GM18507 (cell line): ENCODE data around the gene TMSB15C.
"Not testable (repeated sequence)": the region's sequence is repeated elsewhere in the genome, so short reads cannot be mapped to it uniquely, and the experiment has no call there.

ENCODE experiments used
- DNase-seq: peaks from one replicate; pipeline ENCODE4 v3.0.0; 2011; ENCODE audit warnings: low read depth; ENCODE audit not compliant: insufficient read length; ENCODE audit errors: extremely low spot score
- FAIRE-seq: peaks from 2 replicates; lab custom pipeline; 2011; peaks lifted over from hg19 to GRCh38; lab: Jason Lieb, UNC

TMSB15C gene

GRCh38 chrX:104075778-104076445, at the start of gene TMSB15C:
Gene TMSB15C (minus strand): TSS chrX:104076236.
- not testable (repeated sequence) for FAIRE-seq, DNase-seq

DNA sequence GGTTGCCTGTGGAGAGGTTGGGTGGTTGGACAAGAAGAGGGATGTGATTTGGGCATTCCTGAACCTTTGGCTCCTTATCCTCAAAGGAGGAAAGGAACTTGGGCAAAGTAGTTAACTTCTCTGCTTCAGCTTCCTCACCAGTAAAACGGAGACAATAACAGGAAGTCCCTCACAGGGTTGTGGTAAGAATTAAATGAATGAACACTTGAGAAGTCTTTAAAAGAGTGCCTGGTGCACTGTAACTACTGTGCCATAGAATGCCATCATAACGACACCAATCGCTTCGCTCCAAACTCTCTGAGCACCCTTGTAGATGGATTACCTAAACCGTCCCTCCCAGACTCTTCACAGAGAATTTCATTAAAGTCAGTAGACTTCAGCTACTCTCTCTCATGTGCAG, 46.8 kb upstream of the TMSB15C start:
- FAIRE-seq (peak; percentile 53), DNase-seq (no peak)

DNA sequence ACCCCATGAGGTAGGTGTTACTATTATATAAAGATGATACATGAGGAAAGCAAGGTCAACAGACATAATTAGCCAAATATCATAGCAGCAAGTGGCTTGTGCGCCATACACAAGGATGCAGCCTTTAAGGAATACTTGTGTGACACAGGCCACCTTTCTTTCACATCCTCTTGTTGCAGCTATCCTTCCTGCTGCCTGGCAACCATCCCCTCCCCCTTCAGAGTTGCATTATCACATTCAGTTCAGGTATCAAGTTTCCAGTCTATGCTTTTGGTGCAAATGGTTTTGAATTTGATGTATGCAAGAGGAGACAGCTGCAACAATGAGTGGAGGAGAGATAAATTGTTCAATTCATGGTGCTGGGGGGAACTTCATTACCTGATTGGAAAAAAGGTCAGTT, 42.7 kb upstream of the TMSB15C start:
- FAIRE-seq (peak; percentile 73), DNase-seq (no peak)

DNA sequence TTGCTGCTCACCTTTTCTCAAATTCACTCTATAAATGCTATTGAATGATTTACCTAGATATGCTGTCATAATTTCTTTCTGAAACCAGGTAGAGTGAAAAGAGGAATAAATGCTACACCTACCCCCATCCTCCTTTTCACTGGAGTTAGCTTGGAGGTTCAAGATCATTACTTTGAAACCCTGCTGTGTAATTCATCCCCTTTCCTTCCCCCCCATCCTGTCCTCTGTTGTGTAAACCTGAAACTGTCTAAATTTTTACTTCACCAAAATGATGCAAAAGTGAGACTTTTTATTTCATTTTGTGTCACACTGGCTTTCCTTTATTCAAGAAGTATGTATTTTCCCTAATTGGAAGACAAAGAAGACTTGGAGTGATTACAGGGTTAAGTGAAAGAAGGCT, 41.7 kb upstream of the TMSB15C start:
- FAIRE-seq (peak; percentile 72), DNase-seq (no peak)

DNA sequence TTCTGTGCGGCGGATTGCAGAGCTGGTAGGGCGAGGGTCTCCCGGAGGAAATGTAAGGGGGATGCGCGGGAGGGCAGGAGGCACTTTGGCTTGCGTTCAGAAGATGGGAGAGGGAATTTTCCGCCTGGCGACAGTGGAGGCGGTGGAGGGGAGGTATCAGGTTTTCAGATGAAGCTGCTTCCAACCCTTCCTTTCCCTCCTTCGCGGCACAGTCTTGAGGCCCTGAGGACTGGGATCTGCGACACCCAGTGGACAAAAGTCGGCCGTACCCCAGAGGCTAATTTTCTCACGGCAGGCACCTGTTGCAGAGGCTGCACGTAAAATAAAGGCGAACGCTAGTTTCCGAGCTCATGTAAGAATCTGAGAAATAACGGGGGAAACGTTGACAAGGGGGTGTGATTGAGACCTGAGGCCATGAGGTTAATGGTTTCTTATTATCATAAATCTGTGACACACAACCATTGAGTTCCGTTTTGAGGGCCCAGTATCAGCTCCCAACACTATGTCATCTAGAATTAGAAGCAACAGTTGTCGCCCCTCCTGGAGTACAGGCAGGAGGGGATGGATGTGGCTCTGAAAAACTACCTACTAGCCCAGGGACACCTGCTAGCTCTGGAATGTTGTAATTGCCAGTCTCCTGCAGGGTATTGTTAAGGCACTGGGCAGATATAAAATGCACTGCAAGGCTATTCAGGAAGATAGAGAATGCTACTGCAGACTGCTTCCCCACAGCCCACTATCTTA, 37.4 kb upstream of the TMSB15C start:
- no peak for DNase-seq

DNA sequence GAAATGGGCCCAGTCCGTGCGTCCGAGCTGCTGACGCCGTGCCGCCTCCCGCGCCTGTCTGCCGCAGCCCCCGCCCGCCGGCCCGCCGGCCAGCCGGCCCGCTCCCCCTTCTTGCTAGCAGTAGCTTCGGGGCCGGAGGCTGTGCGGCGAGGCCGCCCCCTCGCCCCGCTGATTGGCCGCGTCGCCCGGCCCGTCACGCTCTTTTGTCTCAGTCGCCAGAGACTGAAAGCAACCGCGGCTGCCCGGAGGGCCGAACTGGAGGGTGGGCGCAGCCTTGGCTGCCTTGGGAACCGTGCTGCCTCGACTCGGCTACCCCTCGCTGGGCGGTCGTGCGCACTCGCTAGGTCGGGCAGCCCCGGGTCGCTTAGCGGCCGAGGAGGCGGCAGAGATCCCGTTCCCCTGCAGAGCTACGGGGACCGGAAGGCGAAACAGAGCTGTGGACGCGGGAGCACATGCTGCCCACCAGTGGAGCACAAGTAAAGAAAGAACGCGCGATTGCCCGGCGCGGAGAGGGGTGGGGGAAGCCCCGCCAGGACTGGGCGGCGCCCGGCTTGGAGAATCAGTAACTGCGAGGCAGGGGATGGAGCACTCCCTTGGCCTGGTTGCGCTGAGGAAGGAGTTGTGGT, 36.4 kb upstream of the TMSB15C start, which contains the start of gene ZCCHC18:
TSS of gene ZCCHC18 (plus strand) at position 198 of the 626 bp plus-strand sequence. CDS start 1,589 bp downstream, outside the sequence.
- peak; percentile 94 for FAIRE-seq
- peak; percentile 30 for DNase-seq

More for the DNA sequence above, 37.4 kb upstream of the TMSB15C start:
- FAIRE-seq, result peak; percentile 93

DNA sequence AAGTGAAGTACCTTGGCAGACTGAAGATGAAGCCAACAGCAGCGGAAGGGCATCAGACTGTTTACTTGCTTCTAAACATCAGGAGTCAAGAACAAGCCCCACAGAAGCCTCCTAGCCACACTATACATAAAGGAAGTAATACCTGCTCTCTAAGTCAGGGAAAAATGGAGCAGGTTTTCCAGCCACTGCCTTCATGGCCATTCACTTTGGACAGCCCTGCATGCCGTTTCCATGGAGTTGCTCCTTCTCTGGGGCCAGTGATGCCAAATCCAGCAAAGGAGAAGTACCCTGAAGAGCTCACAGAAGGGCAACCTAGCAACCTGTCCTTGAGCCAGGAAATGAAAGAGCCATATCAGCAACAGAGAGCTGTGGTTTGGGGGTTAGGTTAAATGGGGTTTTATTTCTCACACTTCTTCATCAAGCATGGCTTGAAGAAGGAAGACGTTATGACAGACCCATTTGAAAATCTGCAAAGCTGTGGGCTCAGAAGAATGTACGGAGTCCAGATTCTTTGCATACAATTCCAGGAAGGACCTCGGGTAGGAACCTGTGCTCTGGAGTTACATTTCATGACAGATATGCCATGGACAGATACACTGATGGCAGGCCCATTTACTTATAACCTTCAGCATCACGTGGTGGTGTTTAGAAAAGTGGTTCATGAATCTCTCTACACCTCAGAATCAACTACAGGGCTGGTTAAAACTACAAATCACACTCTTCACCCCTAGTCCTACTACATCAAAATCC, 34.6 kb upstream of the TMSB15C start:
- DNase-seq, result not testable (repeated sequence)
- peak; percentile 94 for FAIRE-seq

GRCh38 chrX:104108955-104109354, 32.9 kb upstream of the TMSB15C start:
- DNase-seq (no peak), FAIRE-seq (no peak)

DNA sequence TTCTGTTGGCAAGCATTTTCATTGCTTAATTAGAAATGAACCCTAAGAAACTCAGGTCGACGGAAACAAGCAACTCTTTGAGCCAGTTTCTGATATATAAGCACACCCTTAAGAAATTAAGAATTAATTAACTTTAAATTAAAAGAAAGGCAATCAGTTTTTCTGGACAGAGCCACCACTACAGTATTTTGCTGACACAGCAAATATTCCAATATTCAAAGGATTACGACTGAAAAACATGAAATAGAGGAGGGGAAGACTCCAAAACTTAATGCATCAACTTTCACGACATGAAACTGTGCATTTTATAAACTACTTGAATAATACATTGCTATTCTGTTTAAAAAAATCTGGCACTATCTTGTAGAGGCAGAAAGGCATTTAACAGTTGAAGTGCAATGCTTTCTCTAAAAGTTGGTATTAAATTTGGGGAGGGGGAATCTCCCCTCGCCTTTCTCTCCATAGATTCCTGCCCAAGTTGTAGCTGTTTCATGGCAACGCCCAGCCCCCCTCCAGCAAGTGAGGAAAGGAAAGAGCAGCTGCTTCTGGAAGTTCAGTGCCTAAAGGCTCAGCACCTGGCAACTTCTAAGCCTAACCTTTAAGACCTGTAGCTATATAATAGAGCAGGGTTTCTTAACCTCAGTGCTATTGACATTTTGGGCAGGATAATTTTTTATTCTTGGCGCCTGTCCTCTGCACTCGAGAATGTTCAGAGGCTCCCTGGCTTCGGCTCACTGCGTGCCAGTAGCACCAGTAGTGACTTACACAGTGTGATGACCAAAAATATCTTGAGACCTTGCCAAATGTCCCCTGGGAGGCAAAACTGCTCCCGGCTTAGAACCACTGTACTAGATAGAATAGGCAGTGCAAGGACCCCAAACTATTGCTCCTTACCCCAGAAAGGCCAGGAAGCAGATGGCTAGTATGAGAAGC, 29.6 kb upstream of the TMSB15C start:
- FAIRE-seq (no peak), DNase-seq (no peak)

GRCh38 chrX:104104676-104105075, 28.6 kb upstream of the TMSB15C start:
- DNase-seq (no peak), FAIRE-seq (no peak)

DNA sequence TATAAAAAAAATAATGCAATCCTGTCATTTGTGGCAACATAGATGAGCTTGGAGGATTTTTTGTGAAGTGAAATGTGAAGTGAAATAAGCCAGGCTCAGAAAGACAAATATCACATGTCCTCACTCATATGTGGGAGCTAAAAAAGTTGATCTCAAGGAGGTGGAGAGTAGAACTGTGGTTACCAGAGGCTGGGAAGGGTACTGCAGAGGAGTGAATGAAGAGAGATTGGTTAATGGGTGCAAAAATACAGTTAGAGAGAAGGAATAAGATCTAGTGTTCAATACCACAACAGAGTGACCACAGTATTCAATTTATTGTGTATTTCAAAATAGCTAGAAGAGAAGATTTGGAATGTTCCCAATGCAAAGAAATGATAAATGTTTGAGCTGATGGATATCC, 22.9 kb upstream of the TMSB15C start:
- no peak for DNase-seq

GRCh38 chrX:104098151-104098808, 22.2 kb upstream of the TMSB15C start:
- FAIRE-seq (peak; percentile 75), DNase-seq (no peak)

More for the DNA sequence above, 22.9 kb upstream of the TMSB15C start:
- FAIRE-seq, result peak; percentile 74

DNA sequence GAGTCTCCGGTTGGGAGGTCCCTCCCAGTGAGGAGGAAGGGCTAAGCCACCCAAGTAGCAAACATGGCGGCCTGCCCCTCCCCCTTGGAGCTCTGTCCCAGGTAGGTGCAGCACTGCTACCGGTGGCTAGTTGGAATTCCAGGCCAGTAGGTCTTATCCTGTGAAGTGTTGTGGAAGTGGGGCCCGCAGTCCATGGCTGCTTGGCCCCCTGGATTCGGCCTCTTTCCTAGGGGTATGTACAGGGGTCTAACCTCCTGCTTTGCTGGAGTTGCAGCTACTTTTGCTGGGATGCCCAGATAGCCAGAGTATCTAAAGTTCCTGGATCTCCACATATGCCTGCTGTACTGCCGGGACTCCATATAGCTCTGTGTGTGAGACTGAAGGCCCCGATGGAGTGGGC, 9.9 kb upstream of the TMSB15C start:
- no peak for FAIRE-seq

GRCh38 chrX:104085477-104085876, 9.4 kb upstream of the TMSB15C start:
- DNase-seq, result no peak
- no peak for FAIRE-seq

More for the DNA sequence above, 9.9 kb upstream of the TMSB15C start:
- no peak for DNase-seq

DNA sequence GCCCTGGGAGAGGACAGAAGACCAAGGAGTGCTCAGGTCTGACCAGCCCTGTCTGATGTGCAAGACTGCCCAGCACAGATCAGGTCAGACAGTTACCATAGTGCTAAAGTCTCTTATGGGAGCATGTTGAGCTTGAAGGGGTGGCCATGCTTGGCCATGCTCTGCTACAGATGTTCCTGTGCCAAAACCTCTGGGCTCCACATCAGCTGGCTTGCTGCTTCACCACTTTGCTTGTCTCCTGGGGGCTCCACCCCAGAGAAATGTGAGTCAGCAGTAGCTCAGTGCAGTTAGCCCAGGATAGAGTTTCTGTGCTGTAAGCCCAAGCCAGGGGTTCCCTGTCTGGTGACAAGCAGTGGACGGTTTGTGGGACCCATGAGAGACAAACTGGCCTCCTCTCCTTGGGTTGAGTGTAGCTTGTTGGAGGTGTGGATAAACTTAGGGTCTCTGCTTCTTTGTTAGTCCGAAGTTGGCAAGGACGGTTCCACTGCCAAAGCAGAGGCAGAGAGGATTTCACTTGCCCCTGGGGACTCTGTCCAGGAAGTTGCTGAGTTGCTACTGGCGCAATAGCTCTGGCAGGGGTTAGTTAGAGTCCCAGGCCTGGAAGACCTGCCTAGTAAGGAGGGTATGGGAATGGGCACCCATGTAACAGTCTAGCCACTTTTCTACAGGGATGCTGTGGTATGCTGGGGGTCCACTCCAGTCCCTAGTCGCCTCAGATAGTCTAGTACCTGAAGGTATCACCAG, 8.7 kb upstream of the TMSB15C start:
- DNase-seq (no peak), FAIRE-seq (no peak)

GRCh38 chrX:104084063-104084462, 8.0 kb upstream of the TMSB15C start:
- FAIRE-seq (no peak), DNase-seq (no peak)

- not testable (repeated sequence) for FAIRE-seq
Measured at GRCh38 chrX:104077854-104078253, 1.8 kb upstream of the TMSB15C start.

More at GRCh38 chrX:104077854-104078253, 1.8 kb upstream of the TMSB15C start:
- not testable (repeated sequence) for DNase-seq
